ENCODE measurements around the gene POU6F1.

The POU6F1 gene

GRCh38 chr12:51197736-51198567 is 19.9 kb downstream of the POU6F1 start:
- Histone ChIP-seq H3K9ac (ENCODE audit: low read length) (no peak overlapping the region), H3K4me1 (ENCODE audit: control insufficient read depth, insufficient read depth, low read length) (no peaks in the 10 kb centered on the region), H3K27ac (ENCODE audit: low read depth, low read length) (no peak overlapping the region), H3K36me3 (ENCODE audit: control insufficient read depth, insufficient read depth, low read length) (0 out of 2 replicates have a peak, but pooled peaks cover 4% of the 10 kb centered on the region), H3K27me3 (ENCODE audit: control insufficient read depth, insufficient read depth, low read length) (no peaks in the 10 kb centered on the region), H3K9me3 (ENCODE audit: control insufficient read depth, insufficient read depth, low read depth, low read length) (no peaks in the 10 kb centered on the region), H3K4me3 (ENCODE audit: low read depth, low read length) (no peak overlapping the region)

- H3K36me3 ChIP-seq (ENCODE audit: control insufficient read depth, insufficient read depth, low read length): 0 out of 2 replicates have a peak, but pooled peaks cover 4% of the 10 kb centered on the region
- H3K9ac ChIP-seq (ENCODE audit: low read length): no peak overlapping the region
- H3K4me3 ChIP-seq (ENCODE audit: low read depth, low read length): no peak overlapping the region
- H3K27me3 ChIP-seq (ENCODE audit: control insufficient read depth, insufficient read depth, low read length): no peaks in the 10 kb centered on the region
- no peak overlapping the region for H3K27ac ChIP-seq (ENCODE audit: low read depth, low read length)
- H3K4me1 ChIP-seq (ENCODE audit: control insufficient read depth, insufficient read depth, low read length): no peaks in the 10 kb centered on the region
- H3K9me3 ChIP-seq (ENCODE audit: control insufficient read depth, insufficient read depth, low read depth, low read length): no peaks in the 10 kb centered on the region
Measured at GRCh38 chr12:51196547-51196946, 21.3 kb downstream of the POU6F1 start.

- no peaks in the 10 kb centered on the region for H3K9me3 ChIP-seq (ENCODE audit: control insufficient read depth, insufficient read depth, low read depth, low read length)
- 0 out of 2 replicates have a peak, but pooled peaks cover 4% of the 10 kb centered on the region for H3K36me3 ChIP-seq (ENCODE audit: control insufficient read depth, insufficient read depth, low read length)
- no peaks in the 10 kb centered on the region for H3K27me3 ChIP-seq (ENCODE audit: control insufficient read depth, insufficient read depth, low read length)
- H3K4me3 ChIP-seq (ENCODE audit: low read depth, low read length): no peak overlapping the region
- no peak overlapping the region for H3K27ac ChIP-seq (ENCODE audit: low read depth, low read length)
- no peaks in the 10 kb centered on the region for H3K4me1 ChIP-seq (ENCODE audit: control insufficient read depth, insufficient read depth, low read length)
- no peak overlapping the region for H3K9ac ChIP-seq (ENCODE audit: low read length)
Measured at GRCh38 chr12:51195841-51196240, 22.0 kb downstream of the POU6F1 start.

DNA sequence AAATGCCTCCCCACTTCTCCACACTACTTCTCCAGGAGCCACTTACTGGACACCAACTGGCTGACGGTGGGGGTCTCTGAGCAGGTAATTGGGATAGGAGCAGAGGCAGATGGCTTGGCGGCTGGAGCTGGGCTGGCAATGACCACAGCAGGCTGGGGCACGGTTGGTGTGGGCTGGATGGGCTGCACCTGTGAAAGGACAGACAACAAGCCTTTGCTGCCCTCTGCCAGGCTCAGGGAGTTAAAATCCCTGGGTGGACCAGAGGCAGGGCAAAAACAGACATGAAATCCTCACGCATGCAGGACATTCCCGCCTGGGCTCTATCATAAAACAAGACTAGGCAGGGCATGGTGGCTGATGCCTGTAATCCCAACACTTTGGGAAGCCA is 25.6 kb downstream of the POU6F1 start:
- Histone ChIP-seq H3K4me1 (ENCODE audit: control insufficient read depth, insufficient read depth, low read length) (no peaks in the 10 kb centered on the region), H3K36me3 (ENCODE audit: control insufficient read depth, insufficient read depth, low read length) (peaks cover 7% of the 10 kb centered on the region; the same call in 1 of the 2 replicates), H3K9me3 (ENCODE audit: control insufficient read depth, insufficient read depth, low read depth, low read length) (no peaks in the 10 kb centered on the region), H3K27ac (ENCODE audit: low read depth, low read length) (no peak overlapping the region), H3K4me3 (ENCODE audit: low read depth, low read length) (no peak overlapping the region), H3K27me3 (ENCODE audit: control insufficient read depth, insufficient read depth, low read length) (no peaks in the 10 kb centered on the region), H3K9ac (ENCODE audit: low read length) (no peak overlapping the region)

GRCh38 chr12:51191516-51192283 is 26.2 kb downstream of the POU6F1 start:
- Histone ChIP-seq H3K36me3 (ENCODE audit: control insufficient read depth, insufficient read depth, low read length) (peaks cover 6% of the 10 kb centered on the region; the same call in 1 of the 2 replicates), H3K27ac (ENCODE audit: low read depth, low read length) (no peak overlapping the region), H3K4me3 (ENCODE audit: low read depth, low read length) (no peak overlapping the region), H3K9ac (ENCODE audit: low read length) (no peak overlapping the region), H3K4me1 (ENCODE audit: control insufficient read depth, insufficient read depth, low read length) (no peaks in the 10 kb centered on the region), H3K27me3 (ENCODE audit: control insufficient read depth, insufficient read depth, low read length) (no peaks in the 10 kb centered on the region), H3K9me3 (ENCODE audit: control insufficient read depth, insufficient read depth, low read depth, low read length) (no peaks in the 10 kb centered on the region)

- H3K9ac ChIP-seq (ENCODE audit: low read length): no peak overlapping the region
- no peak overlapping the region for H3K27ac ChIP-seq (ENCODE audit: low read depth, low read length)
- H3K4me1 ChIP-seq (ENCODE audit: control insufficient read depth, insufficient read depth, low read length): no peaks in the 10 kb centered on the region
- no peaks in the 10 kb centered on the region for H3K27me3 ChIP-seq (ENCODE audit: control insufficient read depth, insufficient read depth, low read length)
- no peak overlapping the region for H3K4me3 ChIP-seq (ENCODE audit: low read depth, low read length)
- H3K9me3 ChIP-seq (ENCODE audit: control insufficient read depth, insufficient read depth, low read depth, low read length): no peaks in the 10 kb centered on the region
- H3K36me3 ChIP-seq (ENCODE audit: control insufficient read depth, insufficient read depth, low read length): peaks cover 6% of the 10 kb centered on the region; the same call in 1 of the 2 replicates
Measured at GRCh38 chr12:51190820-51191219, 27.0 kb downstream of the POU6F1 start.

DNA sequence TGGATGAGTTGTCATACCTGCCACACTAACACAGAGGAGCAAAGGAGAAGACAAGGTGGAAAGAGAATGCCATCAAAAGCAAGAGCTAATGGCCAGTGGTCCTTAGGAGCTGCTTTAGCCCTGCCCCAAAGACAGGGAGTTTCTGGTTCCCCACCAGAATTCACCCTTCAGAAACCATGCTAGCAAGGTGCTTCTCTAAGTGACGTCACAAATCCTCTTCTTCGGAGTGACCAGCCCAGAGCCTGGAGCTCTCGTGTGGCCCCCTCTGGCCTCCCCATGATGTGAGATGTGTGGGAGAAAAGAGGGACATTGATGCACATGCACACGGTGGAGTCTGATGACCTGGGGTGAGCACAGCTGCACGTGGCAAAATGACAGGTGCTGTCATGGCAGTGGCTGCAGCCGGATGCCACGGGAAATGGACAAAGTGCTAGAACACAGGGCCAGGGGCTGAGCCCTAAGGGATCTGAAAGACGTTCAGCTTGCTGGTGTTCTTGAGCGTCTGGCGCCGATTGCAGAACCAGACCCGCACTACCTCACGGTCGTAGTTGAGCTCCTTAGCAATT is 28.0 kb downstream of the POU6F1 start:
- H3K9me3 ChIP-seq (ENCODE audit: control insufficient read depth, insufficient read depth, low read depth, low read length): no peaks in the 10 kb centered on the region
- H3K36me3 ChIP-seq (ENCODE audit: control insufficient read depth, insufficient read depth, low read length): peaks cover 6% of the 10 kb centered on the region; the same call in 1 of the 2 replicates
- H3K4me3 ChIP-seq (ENCODE audit: low read depth, low read length): no peak overlapping the region
- H3K27me3 ChIP-seq (ENCODE audit: control insufficient read depth, insufficient read depth, low read length): no peaks in the 10 kb centered on the region
- no peaks in the 10 kb centered on the region for H3K4me1 ChIP-seq (ENCODE audit: control insufficient read depth, insufficient read depth, low read length)
- H3K9ac ChIP-seq (ENCODE audit: low read length): no peak overlapping the region
- no peak overlapping the region for H3K27ac ChIP-seq (ENCODE audit: low read depth, low read length)

GRCh38 chr12:51188359-51189051 is 29.4 kb downstream of the POU6F1 start:
- H3K36me3 ChIP-seq (ENCODE audit: control insufficient read depth, insufficient read depth, low read length): peaks cover 6% of the 10 kb centered on the region; the same call in 1 of the 2 replicates
- no peaks in the 10 kb centered on the region for H3K27me3 ChIP-seq (ENCODE audit: control insufficient read depth, insufficient read depth, low read length)
- H3K27ac ChIP-seq (ENCODE audit: low read depth, low read length): no peak overlapping the region
- no peaks in the 10 kb centered on the region for H3K9me3 ChIP-seq (ENCODE audit: control insufficient read depth, insufficient read depth, low read depth, low read length)
- no peak overlapping the region for H3K4me3 ChIP-seq (ENCODE audit: low read depth, low read length)
- H3K9ac ChIP-seq (ENCODE audit: low read length): no peak overlapping the region
- no peaks in the 10 kb centered on the region for H3K4me1 ChIP-seq (ENCODE audit: control insufficient read depth, insufficient read depth, low read length)

DNA sequence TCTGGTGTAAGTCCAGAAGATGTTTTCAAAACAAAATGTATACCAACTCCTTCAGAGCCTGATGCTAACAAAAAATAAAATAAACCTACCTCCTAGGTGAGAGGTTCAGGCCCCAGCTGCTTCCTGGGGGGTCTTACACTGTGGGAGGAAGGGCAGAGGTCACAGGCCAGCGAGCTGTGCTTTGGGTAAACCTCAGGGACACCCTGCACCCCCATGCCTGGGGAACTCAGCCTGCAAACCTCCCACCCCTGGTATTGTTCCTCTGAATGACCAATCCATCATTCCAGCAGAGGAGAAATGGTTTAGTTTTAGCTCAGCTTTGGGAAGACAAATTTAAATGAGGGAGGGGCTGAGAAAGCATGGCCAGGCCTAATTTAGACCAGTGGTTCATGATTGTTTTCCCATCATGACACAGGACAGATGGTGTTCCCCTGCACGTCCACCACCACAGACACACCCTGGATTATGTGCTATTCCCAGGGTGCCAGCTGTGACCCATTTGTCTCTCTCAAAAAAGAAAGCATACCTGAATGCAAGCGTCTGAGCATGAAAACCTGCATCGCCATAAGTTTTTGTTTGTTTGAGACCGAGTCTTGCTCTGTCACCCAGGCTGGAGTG is 30.4 kb downstream of the POU6F1 start:
- no peak overlapping the region for H3K9ac ChIP-seq (ENCODE audit: low read length)
- no peak overlapping the region for H3K4me3 ChIP-seq (ENCODE audit: low read depth, low read length)
- peaks cover 6% of the 10 kb centered on the region; the same call in 1 of the 2 replicates for H3K36me3 ChIP-seq (ENCODE audit: control insufficient read depth, insufficient read depth, low read length)
- no peak overlapping the region for H3K27ac ChIP-seq (ENCODE audit: low read depth, low read length)
- H3K9me3 ChIP-seq (ENCODE audit: control insufficient read depth, insufficient read depth, low read depth, low read length): no peaks in the 10 kb centered on the region
- no peaks in the 10 kb centered on the region for H3K4me1 ChIP-seq (ENCODE audit: control insufficient read depth, insufficient read depth, low read length)
- no peaks in the 10 kb centered on the region for H3K27me3 ChIP-seq (ENCODE audit: control insufficient read depth, insufficient read depth, low read length)

DNA sequence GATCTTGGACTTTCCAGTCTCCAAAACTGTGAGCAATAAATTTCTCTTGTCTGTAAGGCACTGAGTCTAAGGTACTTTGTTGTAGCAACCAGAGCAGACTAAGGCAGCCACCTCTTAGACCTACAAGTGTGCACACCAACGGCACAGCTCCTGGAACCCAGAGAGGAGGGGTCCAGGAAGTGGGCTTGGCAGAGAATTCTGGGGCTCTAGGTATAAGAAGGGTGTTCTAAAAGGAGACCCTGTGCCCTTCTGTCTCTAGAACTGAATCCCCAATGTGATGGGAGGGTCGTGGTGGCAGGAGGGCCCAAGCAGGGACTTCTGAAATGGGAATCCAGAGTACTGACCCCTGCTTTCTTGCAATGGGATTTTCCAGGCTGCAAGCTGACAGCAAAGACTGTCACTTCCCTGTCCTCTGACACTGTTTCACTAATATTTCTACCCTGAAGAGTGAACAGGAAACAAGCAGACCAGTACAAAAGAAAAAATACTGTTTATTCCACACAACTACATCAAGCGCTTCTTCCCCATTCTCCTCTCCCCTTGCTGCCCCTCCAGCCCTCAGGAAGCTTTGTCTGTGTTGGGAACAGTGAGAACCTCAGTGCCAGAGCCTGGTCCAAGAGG is 31.3 kb downstream of the POU6F1 start:
- peaks cover 6% of the 10 kb centered on the region; the same call in 1 of the 2 replicates for H3K36me3 ChIP-seq (ENCODE audit: control insufficient read depth, insufficient read depth, low read length)
- H3K27me3 ChIP-seq (ENCODE audit: control insufficient read depth, insufficient read depth, low read length): no peaks in the 10 kb centered on the region
- no peak overlapping the region for H3K4me3 ChIP-seq (ENCODE audit: low read depth, low read length)
- no peak overlapping the region for H3K27ac ChIP-seq (ENCODE audit: low read depth, low read length)
- H3K4me1 ChIP-seq (ENCODE audit: control insufficient read depth, insufficient read depth, low read length): no peaks in the 10 kb centered on the region
- H3K9ac ChIP-seq (ENCODE audit: low read length): no peak overlapping the region
- no peaks in the 10 kb centered on the region for H3K9me3 ChIP-seq (ENCODE audit: control insufficient read depth, insufficient read depth, low read depth, low read length)

Measured in HUES6 (cell line).